Left ventricle myocardium inferior (tissue), 1 donor: ENCODE data around the gene FAM222B. TPM values are rescaled to one million over a fixed set of nuclear protein-coding genes. Genes with fewer than 3 reads are reported as not detected.
A peak's percentile ranks its signal among the peaks of the same experiment; 100 is the strongest.

ENCODE experiments used
- DNase-seq: peaks from one replicate; pipeline ENCODE4 v3.0.0-alpha.2; 2020
- H3K27ac ChIP-seq: fragments of 200-600 bp; replicated peaks from 2 replicates; pipeline ENCODE4 v1.8.0; 2021
- H3K27me3 ChIP-seq: fragments of 200-600 bp; 2 replicates; pipeline ENCODE4 v1.8.0; 2021; ENCODE audit warnings: low read depth
- H3K36me3 ChIP-seq: fragments of 200-600 bp; 2 replicates; pipeline ENCODE4 v1.8.0; 2021
- H3K4me1 ChIP-seq: fragments of 200-600 bp; 2 replicates; pipeline ENCODE4 v1.8.0; 2021
- H3K4me3 ChIP-seq: fragments of 200-600 bp; 2 replicates; pipeline ENCODE4 v1.8.0; 2021; ENCODE audit warnings: mild to moderate bottlenecking, moderate library complexity
- H3K9me3 ChIP-seq: fragments of 200-600 bp; replicated peaks from 2 replicates; pipeline ENCODE4 v1.8.0; 2021
- CTCF ChIP-seq: fragments of 200-600 bp; IDR thresholded peaks from 2 replicates; pipeline ENCODE4 v1.8.0; 2021; ENCODE audit warnings: antibody characterized with exemption, mild to moderate bottlenecking, borderline replicate concordance
- intact Hi-C: fragments of 100-400 bp; cut with micrococcal nuclease; formaldehyde crosslinking; loops from one replicate; pipeline ENCODE4 v1.11.0; 2022
- total RNA-seq: library from RNA; stranded (reverse); fragmentation: NEBNext Ultra II Directional; extraction: Animal tissue kit (Norgen Biotek cat#: 25700); gene quantifications from one replicate; pipeline ENCODE4 v1.2.1, GENCODE V29; 2021
- donor health status: DM: no; HTN: yes; CAD: no; lungs with severe emphysema.

FAM222B gene
- total RNA-seq, 1 donor from 2014 or later, result 17.5 TPM

- TF ChIP-seq CTCF, result no peak
- Histone ChIP-seq H3K36me3 (no peaks in the 10 kb centered on the region), H3K4me3 (no peak overlapping the region), H3K27ac (no peak overlapping the region), H3K4me1 (peaks cover 16% of the 10 kb centered on the region), H3K27me3 (no peaks in the 10 kb centered on the region), H3K9me3 (no peaks in the 10 kb centered on the region)
- intact Hi-C loops, result no loop called here
- no peak for DNase-seq
These were observed 68.9 kb downstream of the FAM222B start for GRCh38 chr17:28773736-28774135.

- intact Hi-C loops, result loop anchor here (10.0 kb wide), 2 partner anchors 70 to 150 kb away; no protein-coding TSS in a partner anchor
- TF ChIP-seq CTCF, result no peak
- Histone ChIP-seq H3K27me3 (no peaks in the 10 kb centered on the region), H3K27ac (no peak overlapping the region), H3K36me3 (peaks cover 9% of the 10 kb centered on the region), H3K4me1 (peaks cover 26% of the 10 kb centered on the region), H3K4me3 (no peak overlapping the region), H3K9me3 (no peaks in the 10 kb centered on the region)
- DNase-seq, result no peak
These were observed 77.6 kb downstream of the FAM222B start for GRCh38 chr17:28765038-28765437.

- Histone ChIP-seq H3K27ac (no peak overlapping the region), H3K36me3 (peaks cover 18% of the 10 kb centered on the region), H3K4me3 (no peak overlapping the region), H3K27me3 (no peaks in the 10 kb centered on the region), H3K4me1 (peaks cover 29% of the 10 kb centered on the region), H3K9me3 (no peaks in the 10 kb centered on the region)
- peak; percentile 89 for TF ChIP-seq CTCF
- DNase-seq, result peak; percentile 60
- intact Hi-C loops, result loop anchor here (10.0 kb wide), 2 partner anchors 71 to 151 kb away; no protein-coding TSS in a partner anchor
These were observed 78.8 kb downstream of the FAM222B start for GRCh38 chr17:28763804-28764266.

- Histone ChIP-seq H3K36me3 (peaks cover 24% of the 10 kb centered on the region), H3K27ac (no peak overlapping the region)
- TF ChIP-seq CTCF, result no peak
These were observed 79.3 kb downstream of the FAM222B start for GRCh38 chr17:28763137-28763799.

GRCh38 chr17:28760601-28761562 is 81.7 kb downstream of the FAM222B start:
- Histone ChIP-seq H3K4me3 (no peak overlapping the region), H3K36me3 (peaks cover 25% of the 10 kb centered on the region), H3K4me1 (peaks cover 29% of the 10 kb centered on the region), H3K27ac (peak overlapping the region; percentile 48), H3K27me3 (no peaks in the 10 kb centered on the region), H3K9me3 (no peaks in the 10 kb centered on the region)
- no peak for TF ChIP-seq CTCF
- intact Hi-C loops, result loop anchor here (10.0 kb wide), 2 partner anchors 74 to 154 kb away; no protein-coding TSS in a partner anchor
- peak; percentile 64 for DNase-seq

More at GRCh38 chr17:28763137-28763799, 79.3 kb downstream of the FAM222B start:
- no peak overlapping the region for H3K4me3 ChIP-seq
- intact Hi-C loops, result loop anchor here (10.0 kb wide), 2 partner anchors 72 to 152 kb away; no protein-coding TSS in a partner anchor
- no peak for DNase-seq
- H3K9me3 ChIP-seq, result no peaks in the 10 kb centered on the region
- H3K27me3 ChIP-seq, result no peaks in the 10 kb centered on the region
- H3K4me1 ChIP-seq, result peaks cover 29% of the 10 kb centered on the region
